Measurements from ENCODE around the gene CACFD1. TPM values are rescaled to one million over a fixed set of nuclear protein-coding genes. Genes with fewer than 3 reads are reported as not detected.

Gene CACFD1
- total RNA-seq, 1 donor from 2014 or later: 13.1 TPM

GRCh38 chr9:133496861-133497842, 37.4 kb downstream of the CACFD1 start:
- H2AFZ ChIP-seq (ENCODE audit: low read depth, low read length): no peak overlapping the region
- TF ChIP-seq, protein P1, sequence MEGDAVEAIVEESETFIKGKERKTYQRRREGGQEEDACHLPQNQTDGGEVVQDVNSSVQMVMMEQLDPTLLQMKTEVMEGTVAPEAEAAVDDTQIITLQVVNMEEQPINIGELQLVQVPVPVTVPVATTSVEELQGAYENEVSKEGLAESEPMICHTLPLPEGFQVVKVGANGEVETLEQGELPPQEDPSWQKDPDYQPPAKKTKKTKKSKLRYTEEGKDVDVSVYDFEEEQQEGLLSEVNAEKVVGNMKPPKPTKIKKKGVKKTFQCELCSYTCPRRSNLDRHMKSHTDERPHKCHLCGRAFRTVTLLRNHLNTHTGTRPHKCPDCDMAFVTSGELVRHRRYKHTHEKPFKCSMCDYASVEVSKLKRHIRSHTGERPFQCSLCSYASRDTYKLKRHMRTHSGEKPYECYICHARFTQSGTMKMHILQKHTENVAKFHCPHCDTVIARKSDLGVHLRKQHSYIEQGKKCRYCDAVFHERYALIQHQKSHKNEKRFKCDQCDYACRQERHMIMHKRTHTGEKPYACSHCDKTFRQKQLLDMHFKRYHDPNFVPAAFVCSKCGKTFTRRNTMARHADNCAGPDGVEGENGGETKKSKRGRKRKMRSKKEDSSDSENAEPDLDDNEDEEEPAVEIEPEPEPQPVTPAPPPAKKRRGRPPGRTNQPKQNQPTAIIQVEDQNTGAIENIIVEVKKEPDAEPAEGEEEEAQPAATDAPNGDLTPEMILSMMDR (IDR thresholded peaks at IDR 0.05; ENCODE audit: insufficient read depth, low read depth, low read length): no peak
- TF ChIP-seq EZH2 (IDR thresholded peaks at IDR 0.05; ENCODE audit: insufficient read depth, low read length): no peak
- Mint-ChIP-seq H3K36me3 (ENCODE audit: low read depth, unreplicated experiment) (peaks cover 2% of the 10 kb centered on the region), H3K27ac (ENCODE audit: unreplicated experiment) (no peak overlapping the region), H3K4me1 (ENCODE audit: low read depth, unreplicated experiment) (peaks cover 3% of the 10 kb centered on the region), H3K9me3 (ENCODE audit: unreplicated experiment) (peaks cover 15% of the 10 kb centered on the region), H3K4me3 (ENCODE audit: unreplicated experiment) (no peak overlapping the region), H3K27me3 (ENCODE audit: low read depth, unreplicated experiment) (peaks cover 40% of the 10 kb centered on the region)
- FAIRE-seq (no peak), DNase-seq (ENCODE audit: low read depth) (no peak)
- H3K4me1 ChIP-seq (ENCODE audit: insufficient read depth, low read length): no peaks in the 10 kb centered on the region
- peaks cover 9% of the 10 kb centered on the region for H3K9me3 ChIP-seq (ENCODE audit: insufficient read depth, low read depth, low read length)
- no peaks in the 10 kb centered on the region for H3K36me3 ChIP-seq (ENCODE audit: insufficient read depth, low read length)
- H3K9ac ChIP-seq (ENCODE audit: low read length): no peak overlapping the region
- no peak overlapping the region for H3K4me3 ChIP-seq (ENCODE audit: insufficient read depth, low read depth, low read length)
- H3K27ac ChIP-seq (ENCODE audit: low read depth, low read length): no peak overlapping the region
- no peaks in the 10 kb centered on the region for H4K20me1 ChIP-seq (ENCODE audit: insufficient read depth, low read length)
- H3K79me2 ChIP-seq (ENCODE audit: insufficient read depth, low read length): no peaks in the 10 kb centered on the region
- H3K4me2 ChIP-seq (ENCODE audit: low read length): no peak overlapping the region
- H3K27me3 ChIP-seq (ENCODE audit: insufficient read depth, low read length): peaks cover 20% of the 10 kb centered on the region

DNA sequence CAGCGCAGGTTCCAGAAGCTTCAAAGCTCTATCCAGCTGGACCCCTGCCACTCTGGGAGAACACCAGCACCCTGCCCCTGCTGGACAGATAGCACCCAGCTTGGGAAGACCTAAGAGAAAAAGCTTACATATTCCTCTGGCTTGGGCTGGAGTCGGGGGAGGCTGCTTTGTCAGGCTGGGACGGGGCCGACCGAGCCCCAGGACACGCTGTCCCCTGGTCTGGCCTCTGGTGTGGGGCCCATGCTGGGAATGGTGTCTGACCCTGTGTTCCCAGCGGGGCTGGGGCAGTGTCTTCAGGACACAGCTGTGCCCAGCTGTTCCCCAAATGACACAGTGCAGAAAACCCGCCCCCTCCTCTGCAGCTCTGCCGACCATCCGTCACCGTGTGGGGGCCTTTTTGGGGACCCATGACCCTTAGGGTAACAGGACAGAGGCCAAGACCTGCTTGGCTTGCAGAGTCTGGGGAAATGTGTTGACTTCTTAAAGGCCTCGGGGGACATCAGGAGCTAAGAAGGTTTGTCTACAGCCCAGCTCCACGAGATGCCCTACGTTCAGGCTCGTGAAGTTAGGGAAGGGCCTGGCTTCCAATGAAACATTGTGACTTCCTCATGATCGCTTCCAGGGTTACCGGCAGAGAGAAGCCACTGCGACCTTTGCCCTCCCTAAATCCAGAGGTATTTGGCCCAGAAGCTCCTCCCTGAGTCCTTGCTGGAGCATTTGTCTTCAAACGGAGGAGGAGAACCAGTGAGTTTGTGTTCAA, 39.5 kb downstream of the CACFD1 start:
- no peaks in the 10 kb centered on the region for H3K4me1 ChIP-seq (ENCODE audit: insufficient read depth, low read length)

More for the DNA sequence above, 39.5 kb downstream of the CACFD1 start:
- no peak overlapping the region for H3K27ac Mint-ChIP-seq (ENCODE audit: unreplicated experiment)
- peaks cover 23% of the 10 kb centered on the region for H3K27me3 ChIP-seq (ENCODE audit: insufficient read depth, low read length)
- no peak for FAIRE-seq
- no peak overlapping the region for H2AFZ ChIP-seq (ENCODE audit: low read depth, low read length)
- peaks cover 25% of the 10 kb centered on the region for H3K9me3 Mint-ChIP-seq (ENCODE audit: unreplicated experiment)
- no peak overlapping the region for H3K4me3 Mint-ChIP-seq (ENCODE audit: unreplicated experiment)
- H3K36me3 Mint-ChIP-seq (ENCODE audit: low read depth, unreplicated experiment): peaks cover 2% of the 10 kb centered on the region
- no peak overlapping the region for H3K4me3 ChIP-seq (ENCODE audit: insufficient read depth, low read depth, low read length)
- no peaks in the 10 kb centered on the region for H3K36me3 ChIP-seq (ENCODE audit: insufficient read depth, low read length)
- H3K27me3 Mint-ChIP-seq (ENCODE audit: low read depth, unreplicated experiment): peaks cover 43% of the 10 kb centered on the region
- H4K20me1 ChIP-seq (ENCODE audit: insufficient read depth, low read length): no peaks in the 10 kb centered on the region
- no peak overlapping the region for H3K4me2 ChIP-seq (ENCODE audit: low read length)
- H3K79me2 ChIP-seq (ENCODE audit: insufficient read depth, low read length): no peaks in the 10 kb centered on the region
- H3K27ac ChIP-seq (ENCODE audit: low read depth, low read length): no peak overlapping the region
- no peak for DNase-seq (ENCODE audit: low read depth)
- no peaks in the 10 kb centered on the region for H3K4me1 Mint-ChIP-seq (ENCODE audit: low read depth, unreplicated experiment)
- peaks cover 9% of the 10 kb centered on the region for H3K9me3 ChIP-seq (ENCODE audit: insufficient read depth, low read depth, low read length)
- TF ChIP-seq, protein P1 (IDR thresholded peaks at IDR 0.05; ENCODE audit: insufficient read depth, low read depth, low read length): no peak
- no peak for TF ChIP-seq EZH2 (IDR thresholded peaks at IDR 0.05; ENCODE audit: insufficient read depth, low read length)
- H3K9ac ChIP-seq (ENCODE audit: low read length): no peak overlapping the region
